HEK293T (cell line): ENCODE results near the gene CCDC92B.

Source experiments
- BHLHE40 ChIP-seq: fragments of 450-650 bp; IDR thresholded peaks from 2 replicates; pipeline ENCODE4 v1.6.1; 2016; ENCODE audit warnings: mild to moderate bottlenecking, moderate library complexity, borderline replicate concordance
- FOXK2 ChIP-seq: fragments of 450-650 bp; IDR thresholded peaks from 2 replicates; pipeline ENCODE4 v1.6.1; 2016; ENCODE audit warnings: mild to moderate bottlenecking
- SUZ12 ChIP-seq: fragments of 450-650 bp; IDR thresholded peaks from 2 replicates; pipeline ENCODE4 v1.6.1; 2016; ENCODE audit warnings: mild to moderate bottlenecking

DNA sequence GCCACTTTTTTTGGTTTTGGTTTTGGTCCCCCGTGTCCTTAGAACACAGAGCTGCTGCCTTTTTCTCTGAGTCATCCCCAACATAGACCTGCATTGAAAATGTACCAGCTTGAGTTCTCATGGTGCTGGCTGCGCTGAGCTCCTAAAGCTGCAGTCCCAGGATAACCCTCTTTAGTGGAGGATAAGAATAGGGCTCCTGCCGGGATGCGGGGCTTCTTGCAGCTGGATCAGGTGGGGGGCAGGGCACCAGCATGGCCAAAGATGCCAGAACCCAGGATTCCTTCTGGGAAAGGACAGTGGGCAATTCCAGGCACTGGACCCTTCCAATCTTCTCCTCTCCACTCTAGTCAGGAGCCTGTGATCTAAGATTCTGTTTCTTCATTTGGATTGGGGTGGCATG is 29.6 kb downstream of the CCDC92B start:
- TF ChIP-seq SUZ12 (no peak), FOXK2 (no peak), BHLHE40 (no peak)
